RWPE2 (cell line): ENCODE data around the gene CCL7.
A peak's percentile ranks its signal among the peaks of the same experiment; 100 is the strongest.

Experiments
- ATAC-seq: fragments of 200-7000 bp; cut with Tn5 transposase; 3 replicates; pipeline ENCODE4 v1.9.1; 2021; ENCODE audit warnings: low read depth
- DNase-seq: peaks from one replicate; pipeline ENCODE4 v3.0.0-alpha.2; 2020; ENCODE audit warnings: low spot score
- H3K27ac ChIP-seq: fragments of 450-650 bp; 2 replicates; pipeline ENCODE4 v1.5.1; 2017; ENCODE audit warnings: mild to moderate bottlenecking; ENCODE audit not compliant: poor library complexity, severe bottlenecking
- H3K27me3 ChIP-seq: fragments of 250-450 bp; sonication (Bioruptor Pico); 2 replicates; pipeline ENCODE4 v1.5.1; 2021; ENCODE audit warnings: mild to moderate bottlenecking, moderate library complexity; ENCODE audit not compliant: insufficient read depth, poor library complexity, severe bottlenecking
- H3K36me3 ChIP-seq: fragments of 250-450 bp; sonication (Bioruptor Pico); 2 replicates; pipeline ENCODE4 v1.5.1; 2020; ENCODE audit warnings: low read depth, mild to moderate bottlenecking, moderate library complexity
- H3K4me1 ChIP-seq: fragments of 250-450 bp; sonication (Bioruptor Pico); 2 replicates; pipeline ENCODE4 v1.5.1; 2021; ENCODE audit warnings: mild to moderate bottlenecking, moderate library complexity; ENCODE audit not compliant: insufficient read depth, poor library complexity, severe bottlenecking
- H3K4me3 ChIP-seq: fragments of 250-450 bp; sonication (Bioruptor Pico); 2 replicates; pipeline ENCODE4 v1.5.1; 2021; ENCODE audit warnings: mild to moderate bottlenecking, moderate library complexity; ENCODE audit not compliant: severe bottlenecking
- H3K9me3 ChIP-seq: fragments of 250-450 bp; sonication (Bioruptor Pico); 2 replicates; pipeline ENCODE4 v1.5.1; 2021; ENCODE audit warnings: mild to moderate bottlenecking, moderate library complexity; ENCODE audit not compliant: severe bottlenecking
- TF ChIP-seq, protein P1 (sequence below): fragments of 450-650 bp; IDR thresholded peaks from one replicate; pipeline ENCODE4 v1.5.1; 2017; ENCODE audit warnings: mild to moderate bottlenecking, moderate library complexity; ENCODE audit not compliant: poor library complexity, severe bottlenecking

Gene CCL7

GRCh38 chr17:34246446-34246845 is 23.6 kb upstream of the CCL7 start:
- H3K27ac ChIP-seq: no peak overlapping the region
- H3K36me3 ChIP-seq: no peaks in the 10 kb centered on the region
- TF ChIP-seq, protein P1, sequence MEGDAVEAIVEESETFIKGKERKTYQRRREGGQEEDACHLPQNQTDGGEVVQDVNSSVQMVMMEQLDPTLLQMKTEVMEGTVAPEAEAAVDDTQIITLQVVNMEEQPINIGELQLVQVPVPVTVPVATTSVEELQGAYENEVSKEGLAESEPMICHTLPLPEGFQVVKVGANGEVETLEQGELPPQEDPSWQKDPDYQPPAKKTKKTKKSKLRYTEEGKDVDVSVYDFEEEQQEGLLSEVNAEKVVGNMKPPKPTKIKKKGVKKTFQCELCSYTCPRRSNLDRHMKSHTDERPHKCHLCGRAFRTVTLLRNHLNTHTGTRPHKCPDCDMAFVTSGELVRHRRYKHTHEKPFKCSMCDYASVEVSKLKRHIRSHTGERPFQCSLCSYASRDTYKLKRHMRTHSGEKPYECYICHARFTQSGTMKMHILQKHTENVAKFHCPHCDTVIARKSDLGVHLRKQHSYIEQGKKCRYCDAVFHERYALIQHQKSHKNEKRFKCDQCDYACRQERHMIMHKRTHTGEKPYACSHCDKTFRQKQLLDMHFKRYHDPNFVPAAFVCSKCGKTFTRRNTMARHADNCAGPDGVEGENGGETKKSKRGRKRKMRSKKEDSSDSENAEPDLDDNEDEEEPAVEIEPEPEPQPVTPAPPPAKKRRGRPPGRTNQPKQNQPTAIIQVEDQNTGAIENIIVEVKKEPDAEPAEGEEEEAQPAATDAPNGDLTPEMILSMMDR: no peak
- H3K27me3 ChIP-seq: no peaks in the 10 kb centered on the region
- no peaks in the 10 kb centered on the region for H3K9me3 ChIP-seq
- no peak overlapping the region for H3K4me3 ChIP-seq
- no peaks in the 10 kb centered on the region for H3K4me1 ChIP-seq
- ATAC-seq: no peak
- DNase-seq: no peak

DNA sequence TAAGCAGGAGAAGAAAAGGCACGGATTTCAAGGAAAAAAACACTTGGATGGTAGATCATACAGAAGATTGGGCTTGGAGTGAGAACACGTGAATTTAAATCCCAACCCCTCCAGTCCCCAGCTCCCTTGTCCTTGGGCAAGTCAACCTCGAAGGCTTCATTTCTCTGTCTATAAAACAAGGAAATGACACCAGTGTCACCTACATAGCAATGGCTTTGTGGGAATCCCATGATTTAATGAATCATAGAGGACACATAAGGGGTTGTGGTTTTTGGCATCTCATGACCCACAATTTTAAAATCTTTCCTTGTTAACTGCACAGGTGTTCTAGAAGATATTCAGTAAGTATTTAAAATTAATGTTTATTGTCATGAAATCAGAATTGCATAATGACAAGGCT is 23.1 kb upstream of the CCL7 start:
- no peak overlapping the region for H3K27ac ChIP-seq
- H3K4me1 ChIP-seq: no peaks in the 10 kb centered on the region
- no peak overlapping the region for H3K4me3 ChIP-seq
- no peaks in the 10 kb centered on the region for H3K27me3 ChIP-seq
- TF ChIP-seq, protein P1: no peak
- H3K9me3 ChIP-seq: no peaks in the 10 kb centered on the region
- ATAC-seq (no peak), DNase-seq (no peak)
- H3K36me3 ChIP-seq: no peaks in the 10 kb centered on the region

GRCh38 chr17:34248511-34249024 is 21.5 kb upstream of the CCL7 start:
- TF ChIP-seq, protein P1: no peak
- H3K9me3 ChIP-seq: no peaks in the 10 kb centered on the region
- H3K4me3 ChIP-seq: no peak overlapping the region
- H3K27ac ChIP-seq: no peak overlapping the region
- ATAC-seq (0 out of 3 replicates have a peak, but pooled peaks have one; percentile 31), DNase-seq (no peak)
- no peaks in the 10 kb centered on the region for H3K36me3 ChIP-seq
- H3K4me1 ChIP-seq: no peaks in the 10 kb centered on the region
- no peaks in the 10 kb centered on the region for H3K27me3 ChIP-seq

GRCh38 chr17:34249061-34249460 is 21.0 kb upstream of the CCL7 start:
- H3K27ac ChIP-seq: no peak overlapping the region

GRCh38 chr17:34249478-34249877 is 20.5 kb upstream of the CCL7 start:
- Histone ChIP-seq H3K4me1 (no peaks in the 10 kb centered on the region), H3K27me3 (no peaks in the 10 kb centered on the region), H3K36me3 (no peaks in the 10 kb centered on the region), H3K27ac (no peak overlapping the region), H3K4me3 (no peak overlapping the region), H3K9me3 (no peaks in the 10 kb centered on the region)
- TF ChIP-seq, protein P1: no peak
- DNase-seq: no peak
- ATAC-seq: no peak

More at GRCh38 chr17:34249061-34249460, 21.0 kb upstream of the CCL7 start:
- no peaks in the 10 kb centered on the region for H3K9me3 ChIP-seq
- no peak overlapping the region for H3K4me3 ChIP-seq
- no peaks in the 10 kb centered on the region for H3K36me3 ChIP-seq
- DNase-seq (no peak), ATAC-seq (no peak)
- no peaks in the 10 kb centered on the region for H3K27me3 ChIP-seq
- H3K4me1 ChIP-seq: no peaks in the 10 kb centered on the region
- TF ChIP-seq, protein P1: no peak
